Lung (tissue), 12 donors: Measurements from ENCODE around the gene FSIP1. TPM values are rescaled to one million over a fixed set of nuclear protein-coding genes. Genes with fewer than 3 reads are reported as not detected.

Experiments
- ATAC-seq: fragments of 200-7000 bp; cut with Tn5 transposase; one replicate; pipeline ENCODE4 v1.9.1; 2020; ENCODE audit warnings: moderate number of reproducible peaks; ENCODE audit not compliant: insufficient read depth, low FRiP score
- DNase-seq, 3 donors: peaks; one replicate each; pipeline ENCODE4 v3.0.0-alpha.2; 2013 to 2017
- H3K27ac ChIP-seq, 2 donors: one replicate each; pipeline ENCODE4 v1.5.1; 2013; ENCODE audit warnings: mild to moderate bottlenecking in 2 of 2, moderate library complexity in 2 of 2, control low read depth in 1 of 2, inconsistent platforms in 1 of 2, low read depth in 1 of 2, low read length in 1 of 2
- H3K27me3 ChIP-seq, 3 donors: one replicate each; pipeline ENCODE4 v1.5.1; 2013; ENCODE audit warnings: low read length in 2 of 3; ENCODE audit not compliant: control insufficient read depth in 3 of 3, insufficient read depth in 3 of 3
- H3K36me3 ChIP-seq, 4 donors: one replicate each; pipeline ENCODE4 v1.5.1; 2013; ENCODE audit warnings: low read length in 4 of 4, mild to moderate bottlenecking in 1 of 4, moderate library complexity in 1 of 4; ENCODE audit not compliant: control insufficient read depth in 4 of 4, insufficient read depth in 4 of 4
- H3K4me1 ChIP-seq, 5 donors: one replicate each; pipeline ENCODE4 v1.5.1; 2013; ENCODE audit warnings: low read length in 5 of 5, mild to moderate bottlenecking in 2 of 5, moderate library complexity in 1 of 5; ENCODE audit not compliant: control insufficient read depth in 5 of 5, insufficient read depth in 5 of 5
- H3K4me3 ChIP-seq: one replicate; pipeline ENCODE4 v1.5.1; 2013; ENCODE audit warnings: mild to moderate bottlenecking, control low read depth, moderate library complexity
- H3K9ac ChIP-seq, 2 donors: one replicate each; pipeline ENCODE4 v1.5.1; 2013; ENCODE audit warnings: low read length in 2 of 2, control low read depth in 1 of 2; ENCODE audit not compliant: insufficient read depth in 1 of 2
- H3K9me3 ChIP-seq, 4 donors: one replicate each; pipeline ENCODE4 v1.5.1; 2013; ENCODE audit warnings: low read length in 3 of 4, mild to moderate bottlenecking in 1 of 4, moderate library complexity in 1 of 4; ENCODE audit not compliant: control insufficient read depth in 4 of 4, insufficient read depth in 3 of 4
- whole genome bisulfite sequencing, 2 donors: extraction: QIAGEN DNeasy Blood & Tissue Kit; methylation state at CpG; one replicate each; pipeline ENCODE4 v1.1.7; 2013; 5-methylcytosine and 5-hydroxymethylcytosine counted together
- polyA plus RNA-seq, 2 donors: library from polyadenylated mRNA; stranded (reverse); fragments of 200-250 nt; gene quantifications; one replicate each; pipeline ENCODE4 v1.2.1, GENCODE V29; 2013
- total RNA-seq, 2 donors: library from RNA; depleted of rRNA in 1 of 2; stranded (reverse); fragments of >200 nt in 1 of 2; gene quantifications; one replicate each; pipeline ENCODE4 v1.2.1, GENCODE V29; 2014 to 2021
- TF ChIP-seq, protein P1 (sequence below): IDR thresholded peaks from 2 replicates; pipeline ENCODE4 v1.5.1; 2012; ENCODE audit warnings: mild to moderate bottlenecking; ENCODE audit errors: control extremely low read depth, extremely low read depth
- donor health status: control.
- donor health status: control.
- donor health status: Bipolar disorder and iron deficiency.
- donor health status: healthy.
- donor health status: DM: yes; HTN: yes; CAD: no.

FSIP1 gene
- total and polyA plus RNA-seq, 4 donors = 0.35 to 2.2 (median 0.98) TPM

DNA sequence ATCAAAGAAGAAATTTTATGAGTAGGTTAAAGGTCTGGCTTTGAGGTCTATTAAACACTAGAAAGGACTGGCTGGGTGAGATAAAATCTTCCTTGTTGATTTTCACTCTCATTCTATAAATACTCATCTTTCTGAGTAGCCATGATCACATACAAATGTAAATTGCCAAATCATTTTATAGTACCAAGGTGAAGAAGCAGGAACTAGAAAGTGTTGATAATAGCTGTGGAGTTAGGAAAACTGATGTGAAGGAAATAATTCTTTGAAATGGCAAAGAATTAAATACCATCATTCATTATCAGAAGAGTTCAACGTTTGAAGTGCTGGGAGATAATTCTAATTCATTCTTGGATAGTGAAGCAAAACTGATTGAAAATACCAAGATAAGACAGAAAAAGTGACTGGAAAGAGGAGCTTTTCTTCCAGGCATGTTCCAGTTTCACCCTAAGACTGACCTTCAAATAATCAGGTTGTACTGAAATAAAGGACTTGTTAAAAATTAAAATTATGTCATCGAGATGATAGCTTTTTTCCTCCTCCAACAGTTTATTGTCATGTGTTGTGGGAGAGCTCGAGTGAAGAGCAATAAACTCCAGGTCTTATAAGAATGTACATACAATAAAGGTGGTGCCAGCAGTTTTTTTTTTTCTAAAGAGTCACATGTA, 184.3 kb downstream of the FSIP1 start:
- DNase-seq (no peak), ATAC-seq (no peak)
- H3K4me3 ChIP-seq = no peak overlapping the region
- no peak overlapping the region for H3K9ac ChIP-seq
- no peak overlapping the region for H3K27ac ChIP-seq
- peaks cover 7 to 26% (median 20%) of the 10 kb centered on the region in 4 donors for H3K36me3 ChIP-seq
- no peaks in the 10 kb centered on the region for H3K9me3 ChIP-seq
- peaks cover 0 to 5% (median 0%) of the 10 kb centered on the region in 5 donors for H3K4me1 ChIP-seq
- TF ChIP-seq, protein P1, sequence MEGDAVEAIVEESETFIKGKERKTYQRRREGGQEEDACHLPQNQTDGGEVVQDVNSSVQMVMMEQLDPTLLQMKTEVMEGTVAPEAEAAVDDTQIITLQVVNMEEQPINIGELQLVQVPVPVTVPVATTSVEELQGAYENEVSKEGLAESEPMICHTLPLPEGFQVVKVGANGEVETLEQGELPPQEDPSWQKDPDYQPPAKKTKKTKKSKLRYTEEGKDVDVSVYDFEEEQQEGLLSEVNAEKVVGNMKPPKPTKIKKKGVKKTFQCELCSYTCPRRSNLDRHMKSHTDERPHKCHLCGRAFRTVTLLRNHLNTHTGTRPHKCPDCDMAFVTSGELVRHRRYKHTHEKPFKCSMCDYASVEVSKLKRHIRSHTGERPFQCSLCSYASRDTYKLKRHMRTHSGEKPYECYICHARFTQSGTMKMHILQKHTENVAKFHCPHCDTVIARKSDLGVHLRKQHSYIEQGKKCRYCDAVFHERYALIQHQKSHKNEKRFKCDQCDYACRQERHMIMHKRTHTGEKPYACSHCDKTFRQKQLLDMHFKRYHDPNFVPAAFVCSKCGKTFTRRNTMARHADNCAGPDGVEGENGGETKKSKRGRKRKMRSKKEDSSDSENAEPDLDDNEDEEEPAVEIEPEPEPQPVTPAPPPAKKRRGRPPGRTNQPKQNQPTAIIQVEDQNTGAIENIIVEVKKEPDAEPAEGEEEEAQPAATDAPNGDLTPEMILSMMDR = no peak
- no peaks in the 10 kb centered on the region for H3K27me3 ChIP-seq
- WGBS, 2 donors = 56 to 86% methylated on average over 3 of the region's 3 CpGs

DNA sequence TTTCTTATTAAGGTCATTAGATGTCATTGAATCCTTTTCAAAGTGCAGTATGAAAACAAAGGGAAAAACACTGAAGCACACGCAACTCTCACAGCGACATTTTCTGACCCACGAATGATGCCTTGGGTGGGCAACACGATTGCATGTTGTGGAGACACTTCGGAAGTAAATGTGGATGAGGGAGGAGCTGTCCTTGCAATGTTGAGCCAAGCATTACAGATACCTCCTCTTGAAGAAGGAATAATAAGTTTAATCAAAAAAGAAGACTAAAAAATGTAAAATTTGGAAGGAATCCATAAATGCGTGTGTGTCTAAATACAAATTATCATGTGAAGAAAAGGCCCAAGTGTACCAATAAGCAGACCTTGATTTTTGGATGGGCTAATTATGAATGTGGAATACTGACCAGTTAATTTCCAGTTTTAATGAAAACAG, 184.9 kb downstream of the FSIP1 start:
- Histone ChIP-seq H3K4me1 (peaks cover 0 to 6% (median 0%) of the 10 kb centered on the region in 5 donors), H3K9ac (no peak overlapping the region), H3K36me3 (peaks cover 13 to 31% (median 26%) of the 10 kb centered on the region in 4 donors), H3K9me3 (no peaks in the 10 kb centered on the region), H3K27me3 (no peaks in the 10 kb centered on the region), H3K27ac (no peak overlapping the region), H3K4me3 (no peak overlapping the region)
- no peak for DNase-seq
- 91 to 96% methylated on average over 6 of the region's 6 CpGs for WGBS, 2 donors
- no peak for ATAC-seq
- TF ChIP-seq, protein P1 = no peak

DNA sequence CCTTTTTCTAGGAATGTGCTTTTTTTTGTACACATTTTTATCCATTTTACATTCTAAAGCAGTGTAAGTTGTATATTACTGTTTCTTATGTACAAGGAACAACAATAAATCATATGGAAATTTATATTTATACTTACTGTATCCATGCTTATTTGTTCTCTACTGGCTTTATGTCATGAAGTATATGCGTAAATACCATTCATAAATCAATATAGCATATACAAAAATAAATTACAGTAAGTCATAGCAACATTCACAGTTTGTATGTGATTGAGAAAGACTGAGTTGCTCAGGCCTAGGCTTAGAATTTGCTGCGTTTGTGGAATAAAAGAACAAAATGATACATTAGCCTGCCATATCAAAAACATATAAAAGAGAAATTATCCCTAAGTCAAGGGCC, 185.3 kb downstream of the FSIP1 start:
- ATAC-seq = no peak
- H3K4me1 ChIP-seq = peaks cover 0 to 6% (median 0%) of the 10 kb centered on the region in 5 donors
- no peaks in the 10 kb centered on the region for H3K9me3 ChIP-seq
- no peak overlapping the region for H3K27ac ChIP-seq
- H3K36me3 ChIP-seq = peaks cover 16 to 35% (median 29%) of the 10 kb centered on the region in 4 donors
- TF ChIP-seq, protein P1 = no peak
- DNase-seq = no peak
- WGBS, 2 donors = 95 to 99% methylated on average over 2 of the region's 2 CpGs
- no peak overlapping the region for H3K4me3 ChIP-seq
- H3K27me3 ChIP-seq = no peaks in the 10 kb centered on the region
- no peak overlapping the region for H3K9ac ChIP-seq
